Loucy (cell line): ENCODE results near the gene MMP17.

Experiments used
- H2AFZ ChIP-seq: fragments of 200-600 bp; sonication (generic); 2 replicates; pipeline ENCODE4 v1.6.0; 2016; ENCODE audit warnings: antibody characterized with exemption, mild to moderate bottlenecking, low read length, moderate library complexity
- H3F3A ChIP-seq: fragments of 200-600 bp; 2 replicates; pipeline ENCODE4 v1.6.0; 2016; ENCODE audit warnings: antibody characterized with exemption, low read depth, mild to moderate bottlenecking
- H3K27me3 ChIP-seq: fragments of 200-600 bp; sonication (generic); 2 replicates; pipeline ENCODE4 v1.6.1; 2014; ENCODE audit warnings: low read length, mild to moderate bottlenecking; ENCODE audit not compliant: insufficient read depth, poor library complexity, severe bottlenecking
- H3K36me3 ChIP-seq: fragments of 200-600 bp; sonication (generic); 2 replicates; pipeline ENCODE4 v1.6.1; 2016; ENCODE audit warnings: low read length; ENCODE audit not compliant: insufficient read depth
- H3K4me1 ChIP-seq: fragments of 200-600 bp; sonication (generic); 2 replicates; pipeline ENCODE4 v1.5.1; 2014; ENCODE audit warnings: low read length, mild to moderate bottlenecking; ENCODE audit not compliant: insufficient read depth, poor library complexity, severe bottlenecking
- H3K4me2 ChIP-seq: fragments of 200-600 bp; sonication (generic); 2 replicates; pipeline ENCODE4 v1.6.0; 2014; ENCODE audit warnings: antibody characterized with exemption, low read length, low read depth, mild to moderate bottlenecking; ENCODE audit not compliant: poor library complexity, severe bottlenecking
- H3K4me3 ChIP-seq: fragments of 200-600 bp; sonication (generic); 2 replicates; pipeline ENCODE4 v1.5.1; 2014; ENCODE audit warnings: low read length, mild to moderate bottlenecking, mixed read lengths; ENCODE audit not compliant: poor library complexity, severe bottlenecking
- H3K79me2 ChIP-seq: fragments of 200-600 bp; sonication (generic); 2 replicates; pipeline ENCODE4 v1.6.1; 2014; ENCODE audit warnings: low read length; ENCODE audit not compliant: insufficient read depth
- H3K9ac ChIP-seq: fragments of 200-600 bp; sonication (generic); 2 replicates; pipeline ENCODE4 v1.6.0; 2014; ENCODE audit warnings: mild to moderate bottlenecking, low read depth, low read length, moderate library complexity; ENCODE audit not compliant: poor library complexity, severe bottlenecking
- H3K9me2 ChIP-seq: fragments of 200-600 bp; sonication (generic); replicated peaks from 2 replicates; pipeline ENCODE4 v1.6.1; 2016; ENCODE audit warnings: low read depth, low read length, mixed read lengths
- H3K9me3 ChIP-seq: fragments of 200-600 bp; sonication (generic); 2 replicates; pipeline ENCODE4 v1.6.1; 2014; ENCODE audit warnings: mild to moderate bottlenecking, antibody characterized with exemption, low read length, low read depth; ENCODE audit not compliant: insufficient read depth
- H4K20me1 ChIP-seq: fragments of 200-600 bp; sonication (generic); 2 replicates; pipeline ENCODE4 v1.6.0; 2014; ENCODE audit warnings: antibody characterized with exemption, low read length, mild to moderate bottlenecking; ENCODE audit not compliant: insufficient read depth, poor library complexity, severe bottlenecking
- CTCF ChIP-seq: fragments of 200-600 bp; sonication (generic); conservative IDR thresholded peaks from 2 replicates; pipeline ENCODE4 v1.5.1; 2014; ENCODE audit warnings: mild to moderate bottlenecking, antibody characterized with exemption, low read length
- EZH2phosphoT487 ChIP-seq: fragments of 200-600 bp; IDR thresholded peaks from 2 replicates; pipeline ENCODE4 v1.6.1; 2018; ENCODE audit warnings: antibody characterized with exemption, mild to moderate bottlenecking, moderate library complexity, borderline replicate concordance

The MMP17 gene

GRCh38 chr12:131853832-131854797 is 25.9 kb downstream of the MMP17 start:
- no peak for TF ChIP-seq CTCF
- TF ChIP-seq EZH2phosphoT487 = no peak
- no peak overlapping the region for H3K4me3 ChIP-seq
- H3F3A ChIP-seq = no peaks in the 10 kb centered on the region
- peaks cover 3% of the 10 kb centered on the region; the same call in 1 of the 2 replicates for H3K79me2 ChIP-seq
- peaks cover 37% of the 10 kb centered on the region for H3K4me1 ChIP-seq
- no peak overlapping the region for H2AFZ ChIP-seq
- H3K4me2 ChIP-seq = no peak overlapping the region
- H4K20me1 ChIP-seq = no peaks in the 10 kb centered on the region
- H3K9ac ChIP-seq = no peak overlapping the region
- H3K27me3 ChIP-seq = no peaks in the 10 kb centered on the region
- no peaks in the 10 kb centered on the region for H3K36me3 ChIP-seq
- H3K9me3 ChIP-seq = no peaks in the 10 kb centered on the region
- H3K9me2 ChIP-seq = no peaks in the 10 kb centered on the region

DNA sequence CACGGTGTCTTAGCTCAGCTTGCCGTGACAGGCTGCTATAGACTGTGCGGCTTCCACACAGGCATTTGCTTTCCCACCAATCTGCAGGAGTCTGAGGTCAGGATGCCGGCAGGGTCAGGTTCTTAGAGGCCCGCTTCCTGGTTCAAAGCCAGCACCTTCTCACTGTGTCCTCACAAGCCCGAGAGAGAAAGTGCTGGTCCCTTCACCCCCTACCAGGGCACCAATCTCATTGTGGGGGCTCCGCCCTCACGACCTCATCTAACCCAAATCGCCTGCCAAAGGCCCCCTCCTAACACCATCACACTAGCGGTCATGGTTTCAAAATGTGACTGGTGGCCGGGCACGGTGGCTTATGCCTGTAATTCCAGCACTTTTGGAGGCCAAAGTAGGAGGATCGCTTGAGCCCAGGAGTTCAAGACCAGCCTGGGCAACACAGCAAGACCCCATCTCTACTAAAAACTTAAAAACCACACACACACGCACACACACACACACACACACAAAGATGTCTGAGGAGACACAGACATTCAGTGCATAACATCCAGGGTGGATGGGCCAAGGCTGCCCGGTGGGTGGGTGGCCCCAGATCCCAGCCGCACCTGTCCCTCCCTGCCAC is 26.8 kb downstream of the MMP17 start:
- no peak overlapping the region for H2AFZ ChIP-seq
- no peaks in the 10 kb centered on the region for H4K20me1 ChIP-seq
- H3K9me3 ChIP-seq = no peaks in the 10 kb centered on the region
- no peak overlapping the region for H3K9ac ChIP-seq
- H3K36me3 ChIP-seq = no peaks in the 10 kb centered on the region
- no peak overlapping the region for H3K4me2 ChIP-seq
- no peaks in the 10 kb centered on the region for H3F3A ChIP-seq
- no peaks in the 10 kb centered on the region for H3K27me3 ChIP-seq
- H3K4me3 ChIP-seq = no peak overlapping the region
- H3K4me1 ChIP-seq = peaks cover 37% of the 10 kb centered on the region
- H3K9me2 ChIP-seq = no peaks in the 10 kb centered on the region
- TF ChIP-seq CTCF = no peak
- no peak for TF ChIP-seq EZH2phosphoT487
- peaks cover 3% of the 10 kb centered on the region; the same call in 1 of the 2 replicates for H3K79me2 ChIP-seq

DNA sequence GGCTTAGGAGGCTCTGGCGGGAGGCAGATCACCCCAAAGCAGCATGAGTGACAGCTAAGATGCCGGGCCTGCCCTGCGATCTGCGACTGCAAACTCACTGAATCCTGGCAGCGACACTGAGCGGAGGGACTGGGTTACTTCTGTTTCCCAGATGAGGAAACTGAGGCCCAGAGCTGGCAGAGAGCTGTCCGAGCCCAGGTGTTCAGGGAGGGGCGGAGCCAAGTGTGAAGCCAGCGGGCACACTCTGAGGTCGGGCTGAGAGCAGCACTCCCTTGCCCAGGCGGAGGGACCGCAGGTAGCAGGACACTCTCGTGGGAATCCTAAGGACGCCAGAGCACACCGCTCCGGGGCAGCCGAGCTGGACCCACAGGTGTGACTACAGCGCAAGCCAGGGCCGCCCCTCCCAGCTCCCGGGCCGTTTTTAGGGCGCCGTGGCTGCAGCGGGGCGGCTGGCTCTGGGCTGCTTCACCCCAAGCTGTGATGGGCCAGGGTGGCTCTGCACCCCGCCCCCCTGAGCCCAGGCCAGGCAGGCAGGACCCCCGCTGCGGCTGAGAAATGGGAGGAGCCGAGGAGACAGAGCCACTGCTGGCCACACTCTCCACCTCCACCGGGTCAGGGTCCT is 27.4 kb downstream of the MMP17 start:
- no peak overlapping the region for H3K9ac ChIP-seq
- no peaks in the 10 kb centered on the region for H3K27me3 ChIP-seq
- no peaks in the 10 kb centered on the region for H3F3A ChIP-seq
- no peak overlapping the region for H2AFZ ChIP-seq
- H3K9me2 ChIP-seq = no peaks in the 10 kb centered on the region
- peaks cover 3% of the 10 kb centered on the region; the same call in 1 of the 2 replicates for H3K79me2 ChIP-seq
- peaks cover 37% of the 10 kb centered on the region for H3K4me1 ChIP-seq
- H3K9me3 ChIP-seq = no peaks in the 10 kb centered on the region
- no peak overlapping the region for H3K4me3 ChIP-seq
- no peaks in the 10 kb centered on the region for H4K20me1 ChIP-seq
- no peak for TF ChIP-seq CTCF
- no peak for TF ChIP-seq EZH2phosphoT487
- no peaks in the 10 kb centered on the region for H3K36me3 ChIP-seq
- no peak overlapping the region for H3K4me2 ChIP-seq
